Endothelial cell of umbilical vein (primary cell): ENCODE results near the gene PRKAG2. TPM values are rescaled to one million over a fixed set of nuclear protein-coding genes. Genes with fewer than 3 reads are reported as not detected.

Experiments
- BruUV-seq: library from RNA; stranded (reverse); fragments of 400-500 nt; replicated peaks from 2 replicates; lab custom pipeline; 2021; lab: Mats Ljungman, UMichigan
- CTCF ChIA-PET: fragments of 300-600, 350-600 bp; sonication (Branson Sonifier 250); formaldehyde crosslinking; loops from one replicate; lab custom pipeline; 2021; ENCODE audit warnings: antibody characterized with exemption, inconsistent platforms; lab: Charles Lee
- POLR2A ChIA-PET: fragments of 300-600, 350-600 bp; sonication (Branson Sonifier 250); formaldehyde crosslinking; loops from one replicate; lab custom pipeline; 2021; ENCODE audit warnings: antibody characterized with exemption, inconsistent platforms; lab: Charles Lee
- DNase-seq: peaks from one replicate; pipeline ENCODE4 v3.0.0-alpha.2; 2011; ENCODE audit warnings: low read depth, low spot score
- FAIRE-seq: peaks from 2 replicates; lab custom pipeline; 2011; peaks lifted over from hg19 to GRCh38; lab: Jason Lieb, UNC
- H2AFZ ChIP-seq: 2 replicates; pipeline ENCODE4 v1.6.0; 2012; ENCODE audit warnings: low read depth, low read length, control low read depth, inconsistent platforms
- H3K27ac ChIP-seq: 2 replicates; pipeline ENCODE4 v1.5.1; 2011; ENCODE audit warnings: low read depth, mild to moderate bottlenecking, control low read depth, low read length, moderate library complexity; ENCODE audit not compliant: insufficient read depth
- H3K27me3 ChIP-seq, 2 experiments: 2 replicates each; pipeline versions ENCODE4 v1.6.0 to v1.6.1; 2011; ENCODE audit warnings: low read length in 2 of 2, mixed read lengths in 1 of 2; ENCODE audit not compliant: control insufficient read depth in 2 of 2, insufficient read depth in 2 of 2
- H3K36me3 ChIP-seq, 2 experiments: 2 replicates in 1 of 2; 3 replicates in 1 of 2; pipeline ENCODE4 v1.5.1; 2011; ENCODE audit warnings: low read length in 2 of 2, mild to moderate bottlenecking in 1 of 2, moderate library complexity in 1 of 2; ENCODE audit not compliant: control insufficient read depth in 2 of 2, insufficient read depth in 2 of 2; ENCODE audit errors: extremely low read depth in 1 of 2
- H3K4me1 ChIP-seq: 3 replicates; pipeline ENCODE4 v1.5.1; 2011; ENCODE audit warnings: mild to moderate bottlenecking, low read length; ENCODE audit not compliant: control insufficient read depth, insufficient read depth; ENCODE audit errors: extremely low read depth
- H3K4me2 ChIP-seq: 2 replicates; pipeline ENCODE4 v1.6.1; 2011; ENCODE audit warnings: low read length, control low read depth, mixed read lengths; ENCODE audit not compliant: insufficient read depth
- H3K4me3 ChIP-seq, 3 experiments: fragments of 200-600 bp in 1 of 3; sonication (generic), shearing (Covaris generic) in 1 of 3; replicated peaks in 1 of 3; 2 replicates each; pipeline ENCODE4 v1.5.1; 2011 to 2016; ENCODE audit warnings: control low read depth in 3 of 3, low read length in 3 of 3, mild to moderate bottlenecking in 2 of 3, inconsistent platforms in 1 of 3, low read depth in 1 of 3, moderate library complexity in 1 of 3; ENCODE audit not compliant: insufficient read depth in 1 of 3
- H3K79me2 ChIP-seq: 2 replicates; pipeline ENCODE4 v1.6.0; 2012; ENCODE audit warnings: low read length, inconsistent platforms; ENCODE audit not compliant: control insufficient read depth, insufficient read depth
- H3K9ac ChIP-seq: replicated peaks from 2 replicates; pipeline ENCODE3; 2011; ENCODE audit warnings: low read length, control low read depth; ENCODE audit not compliant: insufficient read depth; ENCODE audit errors: extremely low read depth
- H3K9me1 ChIP-seq: replicated peaks from 3 replicates; pipeline ENCODE4 v1.6.0; 2011; ENCODE audit warnings: mild to moderate bottlenecking, low read length; ENCODE audit not compliant: control insufficient read depth, insufficient read depth; ENCODE audit errors: extremely low read depth
- H3K9me3 ChIP-seq: replicated peaks from 2 replicates; pipeline ENCODE4 v1.5.1; 2012; ENCODE audit warnings: low read length, inconsistent platforms; ENCODE audit not compliant: control insufficient read depth, insufficient read depth
- H4K20me1 ChIP-seq: replicated peaks from 2 replicates; pipeline ENCODE3; 2011; ENCODE audit warnings: mild to moderate bottlenecking, low read length; ENCODE audit not compliant: control insufficient read depth, insufficient read depth; ENCODE audit errors: extremely low read depth
- CTCF ChIP-seq, 2 donors: IDR thresholded peaks; 1 replicate in 1 of 2; 2 replicates in 1 of 2; pipeline ENCODE4 v1.5.1; 2011; ENCODE audit warnings: low read length in 2 of 2, mild to moderate bottlenecking in 2 of 2, moderate library complexity in 2 of 2, control low read depth in 1 of 2, inconsistent platforms in 1 of 2, low read depth in 1 of 2; ENCODE audit not compliant: insufficient read depth in 1 of 2; ENCODE audit errors: extremely low read depth in 1 of 2
- EZH2 ChIP-seq: IDR thresholded peaks from 2 replicates; pipeline ENCODE4 v1.6.1; 2012; ENCODE audit warnings: borderline replicate concordance, low read depth, mild to moderate bottlenecking, moderate library complexity, low read length, inconsistent platforms; ENCODE audit not compliant: severe bottlenecking
- FOS ChIP-seq: IDR thresholded peaks from 2 replicates; pipeline ENCODE4 v1.6.1; 2011; ENCODE audit warnings: mild to moderate bottlenecking, low read length, moderate library complexity, borderline replicate concordance; ENCODE audit not compliant: insufficient read depth
- GATA2 ChIP-seq: IDR thresholded peaks from 2 replicates; pipeline ENCODE4 v1.7.0; 2011; ENCODE audit warnings: low read depth, mild to moderate bottlenecking, moderate library complexity, mixed read lengths, low read length; ENCODE audit not compliant: insufficient read length, insufficient read depth
- JUN ChIP-seq: IDR thresholded peaks from 2 replicates; pipeline ENCODE4 v1.6.1; 2011; ENCODE audit warnings: borderline replicate concordance, low read depth; ENCODE audit not compliant: insufficient read length, insufficient read depth
- MAX ChIP-seq: IDR thresholded peaks from 2 replicates; pipeline ENCODE4 v1.6.1; 2011; ENCODE audit not compliant: insufficient read depth, insufficient read length
- MYC ChIP-seq: IDR thresholded peaks from one replicate; pipeline ENCODE4 v1.6.1; 2011; ENCODE audit warnings: mild to moderate bottlenecking, low read depth, low read length
- POLR2A ChIP-seq: IDR thresholded peaks from 2 replicates; pipeline ENCODE4 v1.6.1; 2012; ENCODE audit warnings: low read depth, mild to moderate bottlenecking, control low read depth, low read length
- POLR2AphosphoS5 ChIP-seq: IDR thresholded peaks from 2 replicates; pipeline ENCODE4 v1.6.1; 2012; ENCODE audit warnings: low read depth, mild to moderate bottlenecking, control low read depth, low read length, moderate library complexity; ENCODE audit not compliant: insufficient read depth
- dilution Hi-C: fragments of 300-500 bp; cut with MboI; formaldehyde crosslinking; loops from one replicate; pipeline ENCODE4 v1.15.0; 2019; ENCODE audit warnings: low sequenced_read_pairs; ENCODE audit not compliant: extremely low pct_ligation_motif_present
- intact Hi-C: fragments of 100-400 bp; cut with micrococcal nuclease; formaldehyde crosslinking; loops from one replicate; pipeline ENCODE4 v1.10.0; 2022
- polyA plus RNA-seq, 4 experiments: library from polyadenylated mRNA; depleted of rRNA in 3 of 4; stranded (reverse) in 3 of 4; unstranded in 1 of 4; fragments of >200 nt; gene quantifications; 2 replicates each; pipeline versions ENCODE4 v1.2.1 to v1.2.3, GENCODE V29; 2011 to 2012; ENCODE audit warnings: missing spikeins in 1 of 4
- total RNA-seq: library from RNA; stranded (reverse); gene quantifications from 2 replicates; pipeline ENCODE4 v1.2.3, GENCODE V29; 2021

PRKAG2 gene
- total and polyA plus RNA-seq, 2 donors (not counting 3 experiments of a cell fraction or from before 2014, with no cell fraction given), result 19.3 to 51.5 TPM

GRCh38 chr7:151590071-151590849 lies 286.7 kb downstream of the PRKAG2 start:
- no peaks in the 10 kb centered on the region for H3K9me1 ChIP-seq
- peaks cover 0 to 2% of the 10 kb centered on the region in 2 experiments for H3K36me3 ChIP-seq
- dilution Hi-C loops, result no loop called here
- no peaks in the 10 kb centered on the region for H3K9me3 ChIP-seq
- H3K4me3 ChIP-seq, result no peak overlapping the region
- H3K9ac ChIP-seq, result no peak overlapping the region
- no peak overlapping the region for H2AFZ ChIP-seq
- H3K79me2 ChIP-seq, result peaks cover 21% of the 10 kb centered on the region
- FAIRE-seq (no peak), DNase-seq (peak; percentile 49)
- no peaks in the 10 kb centered on the region for H4K20me1 ChIP-seq
- TF ChIP-seq POLR2AphosphoS5 (no peak), MYC (no peak), POLR2A (no peak), EZH2 (no peak), GATA2 (no peak), JUN (no peak), MAX (no peak), CTCF (IDR thresholded peaks at IDR 0.05; ENCODE audit: extremely low read depth in 1 of 2, insufficient read depth in 1 of 2, low read depth in 1 of 2, low read length in 2 of 2) (no peak), FOS (no peak)
- H3K4me2 ChIP-seq, result no peak overlapping the region
- POLR2A ChIA-PET, result interaction anchor here (0.6 kb wide), 1 partner anchor 33 kb away, joined by 3 read pairs; no protein-coding TSS in a partner anchor
- CTCF ChIA-PET, result interaction anchor here (0.5 to 1.7 kb wide), 4 partner anchors 13 to 162 kb away, joined by 3 to 5 read pairs (median 4); no protein-coding TSS in a partner anchor
- peaks cover 47% of the 10 kb centered on the region for H3K4me1 ChIP-seq
- intact Hi-C loops, result loop anchor here (5.0 kb wide), 1 partner anchor 97 kb away; no protein-coding TSS in a partner anchor
- no peak overlapping the region for H3K27ac ChIP-seq
- no peaks in the 10 kb centered on the region for H3K27me3 ChIP-seq
- no TSS peak for BruUV-seq
